HG03457 (cell line): ENCODE data around the gene ECI1.
"Not testable (repeated sequence)": the region's sequence is repeated elsewhere in the genome, so short reads cannot be mapped to it uniquely, and the experiment has no call there.

Experiments
- ATAC-seq: cut with Tn5 transposase; IDR thresholded peaks from one replicate; pipeline ENCODE4 v1.9.1; 2021; ENCODE audit warnings: moderate number of reproducible peaks; ENCODE audit not compliant: unreplicated experiment

The ECI1 gene

DNA sequence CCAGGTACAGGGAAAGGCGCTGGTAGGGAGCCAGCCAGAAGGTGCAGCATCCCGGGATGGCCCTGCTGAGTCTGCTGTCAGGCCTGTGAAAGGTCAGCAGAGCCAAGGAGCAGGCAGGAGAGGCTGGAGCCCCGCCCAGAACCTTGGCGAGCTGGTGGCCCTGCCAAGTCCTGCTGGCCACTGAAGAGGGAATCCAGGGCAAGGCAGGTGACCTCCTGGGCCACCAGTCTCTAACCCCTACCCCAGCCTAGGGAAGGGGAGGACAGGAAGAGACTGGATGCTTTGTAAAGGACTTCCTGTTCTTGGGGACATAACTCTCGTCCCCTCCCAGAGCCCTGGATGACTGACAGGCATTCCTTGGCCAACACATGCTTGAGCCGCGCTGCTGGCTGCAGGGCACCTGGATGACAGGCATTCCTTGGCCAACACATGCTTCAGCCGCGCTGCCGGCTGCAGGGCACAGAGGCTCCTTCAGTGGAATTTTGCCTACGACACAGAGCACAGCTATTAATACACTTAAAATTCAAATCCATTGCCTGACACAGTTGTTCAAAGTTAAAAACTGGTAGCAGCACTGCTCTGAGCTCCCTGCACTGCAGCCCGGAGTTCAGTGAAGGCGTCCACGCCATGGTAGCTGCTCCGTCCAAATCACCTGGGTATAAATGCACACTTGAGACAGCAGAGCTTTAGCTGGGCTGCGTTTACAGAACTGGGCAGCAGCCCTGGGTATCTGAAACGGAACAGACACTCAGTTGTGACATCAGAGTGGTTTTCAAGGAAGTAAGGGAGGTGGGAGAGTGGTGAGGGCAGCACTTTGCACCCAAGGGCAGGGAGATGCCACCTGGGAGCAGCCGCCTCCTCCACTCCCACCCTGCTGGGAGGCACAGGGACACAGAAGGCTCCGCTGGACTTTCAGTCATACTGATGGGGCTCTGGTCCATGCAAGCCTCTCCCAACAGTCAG, 38.7 kb downstream of the ECI1 start:
- ATAC-seq: no peak

DNA sequence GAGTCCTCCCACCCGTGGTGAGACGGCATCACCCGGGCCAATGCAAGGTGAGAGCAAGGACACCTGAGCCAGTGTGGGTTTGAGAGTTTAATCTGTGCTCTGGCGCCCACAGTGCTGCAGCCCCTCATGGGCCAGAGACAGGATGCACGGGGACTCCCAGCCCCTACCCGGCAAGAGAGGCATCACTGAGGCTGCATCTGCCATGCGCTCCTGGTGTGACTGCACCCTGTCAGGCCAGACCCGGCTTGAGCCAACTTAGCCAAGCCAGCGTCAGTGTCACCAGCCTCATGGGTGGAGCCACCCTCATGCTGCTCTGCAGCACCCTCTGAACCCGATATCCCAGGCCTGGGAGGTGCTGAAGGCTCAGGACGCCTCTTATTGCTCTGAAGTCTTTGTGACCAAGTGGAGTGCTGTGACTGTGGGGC, 39.5 kb downstream of the ECI1 start:
- ATAC-seq: no peak

DNA sequence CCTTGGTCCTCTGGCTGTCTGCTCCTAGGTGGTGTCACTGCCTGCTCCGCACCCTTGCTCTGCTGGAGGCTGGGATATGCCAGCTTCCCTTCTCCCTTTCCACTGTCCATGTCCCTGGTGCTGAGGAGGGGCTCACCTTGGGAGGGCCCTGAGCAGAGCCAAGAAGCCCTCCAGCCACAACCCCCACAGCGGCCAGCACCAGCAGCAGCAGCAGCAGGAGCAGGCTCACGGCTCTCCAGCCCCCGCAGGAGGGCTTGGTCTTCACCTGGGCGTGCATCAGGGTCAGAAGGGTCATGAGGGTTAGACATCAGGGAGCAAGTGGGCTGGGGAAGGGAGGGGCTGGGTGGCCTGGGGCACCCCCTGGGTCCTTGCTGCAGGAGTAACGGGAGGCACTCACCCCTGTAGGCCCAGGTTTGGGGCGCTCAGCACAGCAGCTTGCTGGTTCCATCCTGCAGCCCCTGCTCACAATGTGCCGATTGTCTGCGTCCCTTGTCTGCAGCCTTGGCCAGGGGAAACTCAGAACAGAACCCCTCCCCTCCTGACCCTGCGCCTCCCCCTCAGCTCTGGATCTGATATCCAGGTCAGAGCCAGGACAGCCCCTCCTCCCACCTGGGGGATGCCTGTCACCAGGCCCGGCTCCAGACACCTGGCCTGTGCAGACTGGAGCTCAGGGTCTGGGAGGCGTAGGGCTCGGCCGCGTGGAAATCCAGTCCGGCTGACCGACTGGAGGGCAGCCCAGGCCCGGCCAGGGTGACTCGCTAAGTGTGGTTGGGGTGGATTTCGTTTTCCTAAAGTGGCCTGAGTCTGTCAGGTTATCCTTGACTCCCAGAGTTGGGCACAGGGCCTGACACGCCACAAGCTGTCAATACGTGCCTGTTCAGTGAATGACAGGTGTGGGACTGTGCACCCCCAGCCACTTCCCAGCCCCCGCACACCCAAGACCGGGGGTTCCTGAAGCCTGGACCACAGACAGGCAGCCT, 40.7 kb downstream of the ECI1 start, which contains the start of gene BRICD5:
TSS of gene BRICD5 (minus strand) at position 478 of the 980 bp plus-strand sequence. CDS start at position 448, 30 bp downstream.
- no peak for ATAC-seq

DNA sequence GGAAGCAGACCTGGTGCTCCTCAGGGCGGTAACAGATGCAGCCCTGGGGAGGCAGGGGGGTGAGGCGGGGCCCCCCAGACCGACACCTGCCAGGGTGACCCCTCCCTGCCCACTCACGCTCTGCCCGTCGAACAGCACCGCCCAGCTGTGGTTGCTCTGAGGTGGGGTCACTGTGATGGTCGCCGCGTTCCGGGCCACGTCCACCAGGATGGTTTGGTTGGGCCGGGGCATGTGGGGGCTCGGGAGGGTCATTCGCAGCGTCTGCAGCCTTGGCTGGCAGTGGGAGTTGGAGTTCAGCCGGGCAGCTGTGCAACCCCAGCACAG, 41.4 kb downstream of the ECI1 start:
- no peak for ATAC-seq

DNA sequence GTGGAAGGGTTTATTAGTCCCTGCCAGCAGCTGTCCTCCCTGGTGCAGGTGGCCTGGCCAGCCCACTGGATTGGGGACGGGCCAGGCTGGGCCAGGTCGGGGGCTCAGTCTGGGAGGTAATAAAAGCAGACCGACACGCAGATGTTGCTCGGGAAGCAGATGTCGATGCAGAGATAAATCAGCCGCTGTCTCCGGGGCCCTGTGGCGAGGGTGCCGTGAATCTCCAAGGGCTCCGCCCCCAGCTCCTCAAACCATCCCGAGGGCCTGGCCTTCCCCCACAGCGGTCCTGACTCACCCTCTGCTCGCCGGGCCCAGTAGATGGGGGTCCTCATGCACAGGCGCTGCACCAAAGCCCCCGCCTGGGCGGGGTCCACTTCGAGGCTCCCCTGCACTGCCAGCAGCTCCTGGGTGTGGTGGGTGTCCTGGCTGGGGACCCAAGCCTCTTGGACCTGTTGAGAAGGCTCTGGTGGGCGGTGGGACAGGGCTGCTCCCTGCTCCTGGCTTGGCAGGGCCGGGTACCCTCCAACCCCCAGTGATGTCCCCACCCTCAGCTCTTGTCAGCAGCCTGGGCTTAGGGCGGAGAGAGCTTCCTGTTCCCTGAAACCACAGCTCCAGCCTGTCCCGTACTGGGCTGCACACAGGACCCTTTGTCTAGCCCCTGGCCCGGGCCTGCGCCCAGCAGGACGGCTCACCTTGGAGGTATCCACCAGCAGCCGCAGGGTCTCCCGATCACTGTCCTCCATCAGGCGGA, 42.0 kb downstream of the ECI1 start:
- no peak for ATAC-seq

DNA sequence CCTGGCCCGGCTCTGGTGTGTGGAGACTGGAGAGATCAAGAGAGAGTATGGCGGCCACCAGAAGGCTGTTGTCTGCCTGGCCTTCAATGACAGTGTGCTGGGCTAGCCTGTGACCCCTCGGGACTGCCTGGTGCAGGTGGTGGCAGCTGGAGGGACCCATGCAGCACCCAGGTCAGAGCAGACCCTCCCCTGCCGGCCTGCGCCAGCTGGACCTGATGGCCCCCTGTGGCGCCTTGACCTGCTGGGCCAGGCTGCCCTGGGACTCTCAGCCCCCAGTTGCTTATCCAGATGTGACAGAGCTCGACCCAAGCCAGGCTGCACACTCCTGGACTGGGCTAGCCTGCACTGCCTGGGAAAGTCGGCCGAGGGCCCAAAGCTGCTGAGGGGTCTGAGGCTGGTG, 42.6 kb downstream of the ECI1 start:
- ATAC-seq: no peak

DNA sequence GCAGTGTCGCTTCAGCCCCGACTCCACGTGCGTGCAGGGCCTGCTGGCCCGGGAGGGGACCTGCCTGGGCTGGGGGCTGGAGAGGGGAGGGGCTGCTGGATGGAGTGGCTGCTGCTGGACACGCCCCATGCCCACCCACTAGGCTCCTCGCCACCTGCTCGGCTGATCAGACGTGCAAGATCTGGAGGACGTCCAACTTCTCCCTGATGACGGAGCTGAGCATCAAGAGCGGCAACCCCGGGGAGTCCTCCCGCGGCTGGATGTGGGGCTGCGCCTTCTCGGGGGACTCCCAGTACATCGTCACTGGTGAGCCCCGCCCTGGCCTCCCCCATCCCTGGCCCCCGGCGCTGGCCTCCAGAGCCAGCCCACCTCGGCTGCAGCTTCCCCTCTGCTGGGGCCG, 43.1 kb downstream of the ECI1 start:
- ATAC-seq: no peak

DNA sequence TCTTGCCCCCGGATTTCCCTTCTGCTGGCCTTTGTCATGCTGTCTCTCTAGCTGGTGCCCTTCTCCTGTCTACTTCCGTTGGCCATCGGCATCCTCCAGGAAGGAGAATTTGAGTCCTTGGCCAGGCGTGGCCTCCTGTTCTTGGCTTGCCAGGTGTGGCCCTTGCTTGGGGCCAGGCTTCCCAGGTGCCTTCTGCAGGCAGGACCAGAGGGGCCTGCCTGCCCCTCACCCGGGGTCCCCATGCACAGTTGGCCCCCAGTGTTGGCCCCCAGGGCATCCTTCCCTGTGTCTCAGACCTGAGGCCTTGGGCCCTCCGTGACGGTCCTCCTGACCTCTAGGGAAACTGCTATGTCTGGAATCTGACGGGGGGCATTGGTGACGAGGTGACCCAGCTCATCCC, 43.5 kb downstream of the ECI1 start:
- no peak for ATAC-seq

DNA sequence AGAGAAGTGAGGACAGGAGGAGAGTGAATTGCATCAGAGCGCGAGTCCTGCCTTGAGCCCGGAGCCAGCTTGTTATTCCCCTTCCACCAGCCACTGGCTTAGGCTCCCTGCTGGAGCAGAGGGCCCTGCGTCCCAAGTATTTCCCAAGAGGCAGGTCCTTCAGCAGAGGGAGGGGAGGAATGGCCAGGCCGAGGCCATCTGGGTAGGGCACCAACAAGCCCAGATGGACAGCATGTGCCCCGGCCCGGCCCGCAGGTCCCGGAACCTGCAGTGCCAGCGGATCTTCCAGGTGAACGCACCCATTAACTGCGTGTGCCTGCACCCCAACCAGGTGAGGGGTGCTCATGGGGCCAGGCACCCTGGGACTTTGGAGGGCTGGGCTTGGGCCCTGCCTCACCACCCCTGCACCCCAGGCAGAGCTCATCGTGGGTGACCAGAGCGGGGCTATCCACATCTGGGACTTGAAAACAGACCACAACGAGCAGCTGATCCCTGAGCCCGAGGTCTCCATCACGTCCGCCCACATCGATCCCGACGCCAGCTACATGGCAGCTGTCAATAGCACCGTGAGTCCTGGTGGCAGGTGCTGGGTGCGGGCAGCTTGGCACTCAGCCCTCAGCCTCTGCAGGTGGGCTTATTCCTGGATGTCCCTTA, 44.5 kb downstream of the ECI1 start:
- ATAC-seq: no peak

DNA sequence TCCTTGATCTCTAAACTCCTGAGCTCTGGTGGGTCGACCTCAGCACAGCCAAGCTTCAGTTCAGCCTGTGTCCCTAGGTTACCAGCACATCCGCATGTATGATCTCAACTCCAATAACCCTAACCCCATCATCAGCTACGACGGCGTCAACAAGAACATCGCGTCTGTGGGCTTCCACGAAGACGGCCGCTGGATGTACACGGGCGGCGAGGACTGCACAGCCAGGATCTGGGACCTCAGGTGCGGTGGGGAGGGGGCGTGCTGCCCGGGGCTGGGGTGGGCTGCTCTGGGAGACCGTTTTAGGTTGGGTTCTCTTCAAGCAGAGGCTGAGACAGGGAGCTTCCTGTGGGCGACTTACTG, 45.0 kb downstream of the ECI1 start:
- ATAC-seq: no peak

DNA sequence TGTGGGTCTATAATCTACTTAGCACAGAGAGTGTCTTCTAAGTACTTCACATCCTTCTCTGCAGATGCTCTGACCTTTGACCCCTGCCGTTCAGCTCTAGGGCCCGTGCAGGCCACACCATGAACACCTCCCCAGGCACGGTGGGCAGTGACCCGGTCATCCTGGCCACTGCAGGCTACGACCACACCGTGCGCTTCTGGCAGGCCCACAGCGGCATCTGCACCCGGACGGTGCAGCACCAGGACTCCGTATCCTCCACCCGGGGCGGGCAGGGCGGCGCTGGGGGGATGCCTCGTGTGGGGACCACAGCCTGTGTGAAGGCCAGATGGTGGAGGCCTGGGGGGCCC, 45.4 kb downstream of the ECI1 start:
- peak; percentile 10 for ATAC-seq

DNA sequence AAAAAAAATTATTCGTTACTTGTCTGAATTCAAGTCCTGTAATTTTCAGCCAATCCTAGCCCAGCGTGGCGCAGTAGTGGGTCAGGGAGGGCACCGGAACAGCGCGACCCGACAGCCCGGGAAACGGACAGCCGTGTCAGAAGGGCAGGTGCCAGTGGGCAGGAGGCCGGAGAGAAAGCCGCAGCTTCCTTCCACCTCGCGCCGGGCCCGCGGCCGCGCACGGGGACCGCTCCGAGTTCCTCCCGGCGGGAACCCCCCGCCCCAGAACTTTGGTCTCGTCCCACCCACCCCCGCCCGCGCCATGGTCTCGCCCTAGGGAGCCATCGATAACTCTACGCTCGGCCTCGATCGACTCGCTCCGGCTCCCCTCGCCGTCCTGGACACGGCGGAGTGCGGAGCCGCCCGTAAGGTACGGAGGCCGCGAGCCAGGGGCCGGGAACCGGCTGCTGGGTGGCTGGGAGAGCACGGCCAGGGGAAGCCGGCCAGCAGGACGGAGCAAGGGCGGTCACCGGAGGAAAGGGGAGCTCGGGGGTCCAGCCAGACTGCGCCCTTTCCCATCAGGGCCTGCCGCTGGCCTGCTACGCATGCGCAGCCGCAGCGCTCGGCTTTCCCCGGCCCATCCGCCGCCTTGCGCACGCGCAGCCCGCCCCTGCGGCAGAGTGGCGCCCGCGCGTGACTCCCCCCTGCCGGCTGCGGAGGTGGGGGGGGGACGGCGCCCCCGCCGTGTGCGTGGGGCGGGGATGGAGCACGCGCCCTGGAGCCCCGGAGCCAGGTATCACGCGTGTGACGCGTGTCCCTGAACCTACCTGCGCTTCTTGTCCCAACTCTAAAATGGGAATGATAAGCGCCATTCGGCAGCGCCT, 46.1 kb downstream of the ECI1 start, which contains the start of gene MLST8:
TSS of gene MLST8 (plus strand) at position 351 of the 863 bp plus-strand sequence. CDS start 632 bp downstream, outside the sequence.
- peak; percentile 49 for ATAC-seq

DNA sequence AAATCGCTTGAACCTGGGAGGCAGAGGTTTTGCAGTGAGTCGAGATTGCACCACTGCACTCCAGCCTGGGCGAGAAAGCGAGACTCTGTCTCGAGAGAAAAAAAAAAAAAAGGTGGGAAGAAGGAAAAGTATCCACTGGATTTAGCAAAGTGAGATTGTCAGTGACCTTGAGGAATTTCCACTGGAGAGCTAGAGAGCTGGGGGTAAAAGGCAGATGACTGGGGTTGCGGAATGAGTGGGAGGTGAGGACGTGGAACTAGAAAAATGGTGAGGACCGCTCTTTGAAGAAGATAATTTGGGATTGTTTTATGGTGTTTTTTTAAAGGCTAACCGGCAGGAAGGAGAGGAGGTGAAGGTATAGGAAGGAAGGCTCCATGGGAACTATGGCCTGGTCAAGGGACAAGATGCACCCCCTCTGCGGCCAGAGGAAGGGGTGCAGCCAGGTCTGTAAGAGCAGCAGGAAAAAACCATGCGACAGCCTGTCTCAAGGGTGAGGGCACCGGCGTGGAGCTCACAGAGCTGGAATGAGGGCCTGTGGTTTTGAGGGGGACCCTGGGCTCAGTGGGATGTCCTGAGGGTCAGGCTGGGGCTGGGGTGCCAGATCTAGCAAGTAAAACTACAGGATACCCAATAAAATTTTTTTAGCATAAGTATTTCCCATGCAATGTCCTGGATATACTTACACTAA, 46.8 kb downstream of the ECI1 start:
- ATAC-seq: no peak

DNA sequence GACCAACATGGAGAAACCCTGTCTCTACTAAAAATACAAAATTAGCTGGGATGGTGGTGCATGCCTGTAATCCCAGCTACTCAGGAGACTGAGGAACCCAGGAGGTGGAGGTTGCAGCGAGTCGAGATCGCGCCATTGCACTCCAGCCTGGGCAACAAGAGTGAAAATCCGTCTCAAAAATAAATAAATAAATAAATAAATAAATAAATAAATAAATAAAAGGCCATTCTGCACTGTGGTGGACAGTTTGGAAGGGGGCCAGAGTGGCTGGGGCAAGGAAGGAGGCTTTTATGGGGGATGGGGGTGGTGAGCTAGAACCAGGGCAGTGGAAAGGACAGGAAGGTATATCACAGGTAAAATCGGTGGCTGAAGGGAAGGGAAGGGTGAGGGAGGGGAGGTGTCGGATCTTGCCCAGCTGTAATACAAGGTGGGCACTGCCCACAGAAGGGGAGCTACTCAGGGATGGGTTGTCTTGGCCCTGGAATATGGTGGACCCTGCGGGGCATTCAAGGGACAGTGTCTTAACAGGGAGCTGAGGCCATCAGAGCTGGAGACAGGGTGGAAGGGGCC, 48.2 kb downstream of the ECI1 start:
- ATAC-seq: not testable (repeated sequence)

DNA sequence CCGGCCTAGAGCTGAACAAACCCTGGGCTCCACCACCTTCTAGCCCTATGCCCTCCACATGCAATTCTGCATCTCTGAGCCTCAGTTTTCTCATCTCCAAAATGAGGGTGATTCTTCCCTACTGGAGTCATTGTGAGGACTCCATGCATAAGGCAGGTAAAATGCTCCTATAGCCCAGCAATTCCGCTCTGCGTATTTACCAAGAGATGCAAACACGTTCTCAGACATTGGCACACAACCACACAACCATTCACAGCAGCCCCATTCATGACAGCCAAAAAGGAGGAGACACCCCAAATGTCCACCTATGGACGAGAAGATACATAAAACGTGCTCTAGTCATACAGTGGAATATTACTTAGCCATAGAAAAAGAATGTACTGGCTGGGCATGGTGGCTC, 51.1 kb downstream of the ECI1 start:
- no peak for ATAC-seq

DNA sequence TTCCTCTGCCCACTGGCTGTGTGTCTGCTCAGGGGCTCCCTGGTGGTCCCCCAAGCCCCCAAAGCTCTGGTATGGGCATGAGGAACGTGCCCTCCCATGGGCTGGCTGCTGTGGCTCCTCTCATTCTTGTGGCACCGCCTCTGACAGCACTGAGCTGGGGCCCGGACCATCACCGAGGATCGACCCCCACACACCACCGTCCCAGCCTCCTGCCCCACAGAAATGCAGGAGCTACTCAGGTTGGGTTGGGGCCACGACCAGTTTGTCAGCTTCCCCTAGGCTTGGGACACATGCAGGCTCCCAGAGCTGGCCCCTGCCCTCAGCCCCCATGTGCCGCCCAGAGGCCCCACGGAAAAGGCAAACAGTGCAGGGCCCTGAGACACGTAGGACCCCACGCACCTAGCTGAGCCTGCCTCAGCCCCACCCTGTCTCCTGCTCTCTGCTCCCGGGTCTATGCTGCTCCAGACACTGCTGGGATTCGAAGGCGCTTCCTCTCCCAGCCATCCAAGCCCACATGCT, 51.7 kb downstream of the ECI1 start:
- ATAC-seq: no peak

DNA sequence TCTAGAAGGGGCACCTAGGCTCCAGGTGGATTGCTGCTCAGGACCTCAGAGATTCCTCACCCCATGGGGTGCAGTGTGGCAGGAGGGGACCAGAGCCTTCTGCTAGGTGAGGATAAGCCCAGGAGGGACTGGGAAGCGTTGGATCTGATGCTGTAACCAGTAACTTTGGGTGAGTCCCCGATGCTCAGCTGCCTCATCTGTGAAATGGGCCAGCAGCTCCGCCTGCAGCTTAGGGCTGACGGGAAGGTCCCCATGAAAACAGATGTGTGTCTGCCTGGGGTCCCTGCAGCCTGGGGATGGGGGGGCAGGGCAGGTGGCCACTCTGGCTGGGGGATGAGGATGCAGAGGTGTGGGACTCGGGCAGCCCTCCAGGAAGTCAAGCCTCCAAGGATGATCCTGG, 52.3 kb downstream of the ECI1 start:
- ATAC-seq: no peak

DNA sequence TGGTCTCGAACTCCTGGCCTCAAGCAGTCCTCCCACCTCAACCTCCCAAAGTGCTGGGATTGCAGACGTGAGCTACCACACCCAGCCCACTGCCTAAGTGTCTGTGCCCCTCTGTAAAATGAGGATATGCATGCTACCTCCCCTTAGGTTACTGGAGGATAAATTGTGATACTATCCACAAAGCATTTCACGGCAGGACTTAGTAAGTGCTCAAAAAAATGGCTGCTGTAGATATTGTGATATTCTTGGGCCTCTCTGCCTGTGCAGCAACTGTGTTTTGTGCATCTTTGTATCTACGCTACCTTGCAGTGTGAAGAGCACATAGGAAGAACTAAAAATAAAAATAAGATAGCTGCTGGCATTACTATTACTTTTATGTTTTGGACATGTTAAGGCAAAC, 53.1 kb downstream of the ECI1 start:
- no peak for ATAC-seq
